Left kidney (tissue), 2 donors: Measurements from ENCODE around the gene GPR4. TPM values are rescaled to one million over a fixed set of nuclear protein-coding genes. Genes with fewer than 3 reads are reported as not detected.
"Not testable (repeated sequence)": the region's sequence is repeated elsewhere in the genome, so short reads cannot be mapped to it uniquely, and the experiment has no call there.

Experiments
- DNase-seq: peaks from one replicate; pipeline ENCODE4 v3.0.0-alpha.2; 2013
- polyA plus RNA-seq: library from polyadenylated mRNA; unstranded; fragments of 120-200 nt; gene quantifications from one replicate; pipeline ENCODE4 v1.2.1, GENCODE V29; 2013; ENCODE audit not compliant: insufficient read length

The GPR4 gene
- polyA plus RNA-seq, 1 donor = 5.2 TPM

- DNase-seq = not testable (repeated sequence)
These were observed 26.2 kb upstream of the GPR4 start for GRCh38 chr19:45628219-45628618.

DNA sequence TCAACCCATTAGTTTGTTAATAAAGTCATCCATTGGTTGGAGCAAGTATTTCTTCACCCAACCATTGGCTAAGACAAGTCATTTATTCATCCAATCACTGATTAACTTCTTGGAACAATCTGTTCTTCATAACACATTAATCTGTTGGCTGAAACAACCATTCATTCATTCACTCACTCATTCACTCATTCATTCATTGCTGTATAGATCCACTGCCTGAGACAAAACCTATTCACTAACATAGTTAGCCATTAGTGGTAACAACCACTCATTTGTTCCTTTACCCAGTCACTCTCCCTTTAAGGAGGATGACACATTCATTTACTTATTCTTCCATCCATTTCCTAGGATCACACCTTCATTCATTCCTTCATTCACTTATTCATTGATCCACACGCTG lies 22.0 kb upstream of the GPR4 start:
- DNase-seq = no peak

- DNase-seq = no peak
These were observed 20.0 kb upstream of the GPR4 start for GRCh38 chr19:45621976-45622503.

GRCh38 chr19:45621389-45621788 lies 19.4 kb upstream of the GPR4 start:
- DNase-seq = no peak

DNA sequence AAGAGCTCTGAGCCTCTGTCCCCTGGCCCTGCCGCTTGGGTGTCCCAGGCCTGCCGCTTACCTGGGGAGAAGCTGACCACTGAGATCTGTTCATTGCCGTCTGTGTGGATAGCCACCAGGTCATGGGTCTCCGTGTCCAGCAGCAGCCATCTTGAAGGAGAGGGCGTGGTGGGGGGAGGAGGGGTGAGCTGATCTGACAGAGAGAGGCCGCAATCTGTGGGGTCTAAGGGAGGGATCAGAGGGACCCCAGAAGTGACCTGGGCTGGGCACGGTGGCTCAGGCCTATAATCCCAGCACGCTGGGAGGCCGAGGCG lies 14.6 kb upstream of the GPR4 start:
- DNase-seq = no peak

- DNase-seq = peak; percentile 97
These were observed 14.0 kb upstream of the GPR4 start for GRCh38 chr19:45615795-45616703.

DNA sequence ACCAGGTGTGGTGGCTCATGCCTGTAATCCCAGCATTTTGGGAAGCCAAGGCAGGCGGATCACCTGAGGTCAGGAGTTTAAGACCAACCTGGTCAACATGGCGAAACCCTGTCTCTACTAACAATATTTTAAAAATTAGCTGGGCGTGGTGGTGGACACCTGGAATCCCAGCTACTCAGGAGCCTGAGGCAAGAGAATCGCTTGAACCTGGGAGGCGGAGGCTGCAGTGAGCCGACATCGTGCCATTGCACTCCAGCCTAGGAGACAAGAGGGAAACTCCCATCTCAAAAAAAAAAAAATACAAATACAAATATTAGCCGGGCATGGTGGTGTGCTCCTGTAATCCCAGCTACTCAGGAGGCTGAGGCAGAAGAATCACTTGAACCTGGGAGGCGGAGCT lies 13.0 kb upstream of the GPR4 start:
- DNase-seq = not testable (repeated sequence)

- no peak for DNase-seq
These were observed 12.1 kb upstream of the GPR4 start for GRCh38 chr19:45613926-45614725.

GRCh38 chr19:45608948-45609347 lies 6.9 kb upstream of the GPR4 start:
- no peak for DNase-seq

DNA sequence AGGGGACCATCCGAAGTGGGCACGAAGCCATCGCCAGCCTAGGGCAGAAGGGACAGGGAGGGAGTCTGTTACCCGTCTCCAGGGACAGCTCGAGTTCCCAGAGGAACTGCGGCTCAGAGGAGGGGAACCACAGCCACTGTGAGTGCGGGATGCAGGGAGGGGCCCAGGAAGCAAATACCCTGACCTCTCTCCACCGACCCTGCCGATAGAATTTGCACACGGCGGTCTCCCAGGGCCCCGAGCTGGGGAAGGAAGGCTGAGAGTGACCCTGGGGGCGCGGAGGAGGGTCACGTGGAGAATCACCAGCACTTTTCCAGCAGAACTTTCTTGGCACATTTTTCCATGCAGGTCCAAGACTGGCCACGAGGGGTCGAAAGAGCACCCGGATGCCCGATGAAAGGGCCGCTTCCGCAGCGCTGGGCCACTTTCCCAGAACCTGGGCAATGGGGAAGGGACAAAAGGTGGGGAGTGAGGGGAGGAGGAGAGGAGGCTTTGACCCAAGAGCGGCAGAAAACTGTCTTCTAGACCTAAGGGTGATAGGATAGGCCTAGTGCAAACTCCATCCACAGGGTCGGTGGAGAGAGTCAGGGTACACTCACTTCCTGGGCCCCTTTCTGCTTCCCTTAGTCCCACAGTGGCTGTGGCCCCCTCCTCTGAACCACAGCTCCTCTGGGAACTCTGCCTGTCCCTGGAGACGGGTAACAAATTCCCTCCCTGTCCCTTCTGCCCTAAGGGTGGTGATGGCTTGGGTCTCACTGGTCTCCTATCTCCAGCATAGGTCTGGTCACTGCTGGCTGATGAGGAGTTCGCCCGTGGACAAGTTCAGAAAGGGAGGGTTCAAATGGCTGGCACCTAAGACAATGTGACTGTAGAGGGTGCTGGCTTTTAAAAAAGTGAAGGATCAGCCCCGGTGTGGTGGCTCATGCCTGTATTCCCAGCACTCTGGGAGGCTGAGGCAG lies 5.3 kb upstream of the GPR4 start:
- DNase-seq = peak; percentile 85

DNA sequence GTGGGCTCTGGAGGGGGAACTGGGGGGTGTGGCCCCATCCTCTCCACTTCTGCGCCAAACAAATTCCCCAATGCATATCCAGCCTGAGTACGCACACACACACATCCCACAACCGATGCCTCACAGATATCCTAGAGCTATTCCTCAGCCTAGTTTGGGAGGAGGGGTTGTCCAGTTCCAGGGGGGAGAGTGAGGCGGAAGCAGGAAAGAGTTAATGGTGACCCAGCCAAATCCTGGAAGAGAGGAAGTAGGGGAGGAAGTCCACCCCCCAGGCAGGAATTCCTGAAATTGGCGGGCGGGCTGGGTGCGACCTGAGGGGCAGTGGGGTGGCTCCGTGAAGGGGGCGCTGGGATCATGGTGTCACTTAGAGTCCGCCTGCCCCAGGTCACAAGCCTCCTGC lies 897 bp downstream of the GPR4 start:
- no peak for DNase-seq

- DNase-seq = no peak
These were observed 1.6 kb downstream of the GPR4 start for GRCh38 chr19:45600340-45600885.

DNA sequence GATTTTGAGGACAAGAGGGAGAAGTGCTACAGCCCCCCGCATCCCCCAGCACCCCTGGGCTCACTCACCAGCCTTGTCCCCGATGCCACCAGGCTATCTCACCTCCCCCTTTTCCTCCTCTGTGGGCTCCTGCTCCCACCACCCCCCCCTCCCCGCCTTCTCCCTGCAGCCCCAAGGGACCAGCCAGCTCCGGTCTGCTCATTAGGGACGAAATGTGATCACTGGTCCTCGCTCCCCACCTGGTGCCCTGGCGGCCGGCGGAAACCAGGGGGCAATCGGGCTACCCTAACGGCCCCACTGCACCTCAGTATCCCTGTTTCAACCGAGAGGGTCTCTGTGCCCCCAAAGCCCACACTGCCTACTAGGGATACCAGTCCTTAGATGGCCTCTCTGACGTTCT lies 2.7 kb downstream of the GPR4 start:
- DNase-seq = no peak

DNA sequence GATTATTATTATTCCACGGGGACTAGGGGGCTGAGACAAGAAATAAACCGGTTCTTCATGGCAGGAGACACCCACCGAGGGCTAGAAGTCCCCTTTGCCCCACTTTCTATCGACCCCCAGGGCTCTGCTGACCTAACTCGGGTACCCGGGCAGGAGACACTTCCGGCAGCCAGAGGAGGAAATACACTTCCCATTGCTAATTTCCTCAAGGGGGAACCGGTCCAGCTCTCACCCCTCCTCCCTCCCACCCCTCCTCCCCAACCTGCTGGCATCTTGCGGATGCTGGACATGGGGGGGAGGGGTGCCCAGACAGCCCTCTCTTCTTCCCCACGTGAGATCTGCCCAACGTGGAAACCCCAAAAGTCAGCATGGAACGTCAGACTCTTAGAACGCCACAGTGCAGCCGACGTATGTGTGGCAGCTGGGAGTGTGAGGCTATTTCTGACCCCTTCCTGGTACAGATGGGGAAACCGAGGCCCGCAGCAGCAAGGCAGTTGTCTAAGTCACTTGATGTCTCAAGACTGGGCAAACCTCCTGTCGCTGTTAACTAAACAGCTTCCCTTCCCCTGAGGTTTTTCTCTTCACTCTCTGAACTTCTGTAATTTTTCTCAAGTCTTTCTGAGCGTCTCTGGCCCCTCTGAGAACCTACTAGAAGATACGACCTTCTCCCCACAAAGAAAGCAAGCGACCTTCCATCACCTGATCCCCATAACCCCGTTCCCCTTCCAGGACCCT lies 3.6 kb downstream of the GPR4 start:
- no peak for DNase-seq

- no peak for DNase-seq
These were observed 4.4 kb downstream of the GPR4 start for GRCh38 chr19:45597425-45598111.

GRCh38 chr19:45595814-45596213 lies 6.2 kb downstream of the GPR4 start:
- DNase-seq = no peak

DNA sequence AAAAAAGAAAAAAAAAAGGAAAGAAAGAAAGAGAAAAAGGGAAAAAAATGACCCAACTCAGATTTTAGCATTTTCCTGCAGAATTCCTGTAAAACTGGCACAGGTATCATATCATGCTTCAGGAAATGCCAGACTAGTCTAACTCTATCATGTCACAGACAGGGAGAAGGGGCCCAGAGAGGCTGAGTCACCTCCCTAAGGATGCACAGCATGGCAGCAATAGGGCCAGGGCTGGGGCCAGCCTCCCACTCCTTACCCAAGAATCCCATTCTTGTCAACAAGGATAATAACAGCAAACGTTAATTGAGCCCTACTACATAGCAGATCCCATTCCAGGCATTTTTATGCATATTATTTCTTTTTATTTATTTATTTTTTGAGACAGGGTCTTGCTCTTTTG lies 8.5 kb downstream of the GPR4 start:
- no peak for DNase-seq

DNA sequence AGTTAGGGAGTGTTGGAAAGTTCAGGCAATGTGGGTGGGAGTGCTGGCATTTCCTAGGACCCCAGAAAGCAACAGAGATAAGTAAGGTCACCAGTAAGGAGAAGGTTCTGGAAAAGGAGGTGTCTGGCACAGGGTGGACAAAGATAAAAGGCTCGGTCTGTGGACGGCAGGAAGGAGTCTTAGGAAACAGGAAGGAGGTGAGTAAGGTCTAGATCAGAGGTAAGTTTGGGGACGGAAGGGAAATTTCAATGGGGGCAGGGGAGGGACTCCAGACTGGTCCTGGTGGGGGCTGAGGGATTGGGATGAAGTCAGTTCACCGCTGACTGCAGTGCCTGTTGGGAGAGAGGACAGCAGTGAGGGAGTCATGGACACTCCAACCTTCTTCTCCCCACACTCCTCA lies 9.6 kb downstream of the GPR4 start:
- no peak for DNase-seq

GRCh38 chr19:45591638-45592005 lies 10.4 kb downstream of the GPR4 start:
- no peak for DNase-seq

DNA sequence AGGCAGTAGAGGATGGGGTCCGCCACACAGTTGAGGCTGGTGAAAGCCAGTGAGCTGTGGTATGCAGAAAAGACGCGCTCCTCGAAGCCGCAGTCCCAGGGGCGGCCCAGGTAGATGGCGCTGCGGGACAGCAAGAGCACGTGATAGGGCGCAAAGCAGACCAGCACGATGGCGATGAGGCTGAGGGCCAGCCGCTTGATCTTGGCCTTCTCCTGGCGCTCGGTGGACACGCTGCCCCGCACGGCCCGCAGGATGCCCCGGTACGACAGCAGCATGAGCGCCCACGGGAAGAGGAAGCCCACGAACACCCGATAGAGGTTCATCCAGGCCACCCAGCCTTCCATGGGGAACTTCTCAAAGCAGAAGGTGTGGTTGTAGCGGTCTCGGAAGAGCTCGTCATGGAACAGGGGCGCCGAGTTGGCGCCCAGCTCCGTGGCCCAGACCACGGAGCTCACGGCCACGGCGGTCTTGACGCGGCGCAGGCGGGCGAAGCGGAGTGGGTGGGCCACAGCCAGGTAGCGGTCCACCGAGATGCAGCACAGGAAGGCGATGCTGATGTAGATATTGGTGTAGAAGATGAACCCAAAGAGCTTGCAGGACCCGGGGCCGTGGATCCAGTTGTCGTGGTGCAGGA lies 10.9 kb downstream of the GPR4 start:
- DNase-seq = no peak
